H9 (cell line): Measurements from ENCODE around the gene CYREN. TPM values are rescaled to one million over a fixed set of nuclear protein-coding genes. Genes with fewer than 3 reads are reported as not detected.

ENCODE experiments used
- DNase-seq: peaks from one replicate; pipeline ENCODE4 v3.0.0-alpha.2; 2017
- H2AFZ ChIP-seq: one replicate; pipeline ENCODE4 v1.6.1; 2013; ENCODE audit warnings: mild to moderate bottlenecking, low read length, control low read depth, moderate library complexity
- H2AK5ac ChIP-seq: 2 replicates; pipeline ENCODE4 v1.6.1; 2013; ENCODE audit warnings: low read length, control low read depth, mixed read lengths; ENCODE audit not compliant: insufficient read length
- H2BK120ac ChIP-seq: one replicate; pipeline ENCODE4 v1.6.1; 2013; ENCODE audit warnings: low read depth, mild to moderate bottlenecking, low read length, control low read depth, inconsistent platforms; ENCODE audit not compliant: poor library complexity, severe bottlenecking
- H2BK12ac ChIP-seq: 2 replicates; pipeline ENCODE4 v1.6.1; 2013; ENCODE audit warnings: low read length, control low read depth, mixed read lengths, low read depth; ENCODE audit not compliant: insufficient read length
- H2BK15ac ChIP-seq: 2 replicates; pipeline ENCODE4 v1.6.1; 2013; ENCODE audit warnings: low read depth, low read length, control low read depth
- H2BK20ac ChIP-seq: one replicate; pipeline ENCODE4 v1.6.1; 2013; ENCODE audit warnings: low read depth, mild to moderate bottlenecking, low read length, control low read depth, inconsistent platforms; ENCODE audit not compliant: poor library complexity, severe bottlenecking
- H2BK5ac ChIP-seq: 2 replicates; pipeline ENCODE4 v1.6.1; 2013; ENCODE audit warnings: low read length, control low read depth, mixed read lengths; ENCODE audit not compliant: insufficient read length
- H3K14ac ChIP-seq: 2 replicates; pipeline ENCODE4 v1.6.1; 2013; ENCODE audit warnings: low read length, control low read depth; ENCODE audit not compliant: insufficient read depth
- H3K18ac ChIP-seq: 2 replicates; pipeline ENCODE4 v1.6.1; 2013; ENCODE audit warnings: low read depth, mild to moderate bottlenecking, mixed read lengths, low read length, control low read depth; ENCODE audit not compliant: insufficient read length
- H3K23ac ChIP-seq: 2 replicates; pipeline ENCODE4 v1.6.1; 2013; ENCODE audit warnings: low read length, control low read depth, mixed read lengths, low read depth; ENCODE audit not compliant: insufficient read length
- H3K23me2 ChIP-seq: 2 replicates; pipeline ENCODE4 v1.6.1; 2013; ENCODE audit warnings: low read depth, mild to moderate bottlenecking, mixed read lengths, low read length, control low read depth; ENCODE audit not compliant: insufficient read length, poor library complexity, severe bottlenecking
- H3K27ac ChIP-seq: 2 replicates; pipeline ENCODE4 v1.5.1; 2013; ENCODE audit warnings: low read length, control low read depth, mixed read lengths, low read depth; ENCODE audit not compliant: insufficient read length
- H3K27me3 ChIP-seq: 2 replicates; pipeline ENCODE4 v1.6.1; 2013; ENCODE audit warnings: low read length, control low read depth, inconsistent platforms; ENCODE audit not compliant: insufficient read depth
- H3K4ac ChIP-seq: 2 replicates; pipeline ENCODE4 v1.6.1; 2013; ENCODE audit warnings: low read depth, mild to moderate bottlenecking, control low read depth, inconsistent platforms, low read length, moderate library complexity
- H3K4me1 ChIP-seq: 2 replicates; pipeline ENCODE4 v1.6.1; 2013; ENCODE audit warnings: low read length, control low read depth, inconsistent platforms; ENCODE audit not compliant: insufficient read depth
- H3K4me2 ChIP-seq: 2 replicates; pipeline ENCODE4 v1.6.1; 2013; ENCODE audit warnings: low read length, control low read depth, mixed read lengths; ENCODE audit not compliant: insufficient read length, insufficient read depth
- H3K56ac ChIP-seq: 2 replicates; pipeline ENCODE4 v1.6.1; 2013; ENCODE audit warnings: low read depth, mild to moderate bottlenecking, mixed read lengths, low read length, control low read depth; ENCODE audit not compliant: insufficient read length
- H3K79me1 ChIP-seq: 2 replicates; pipeline ENCODE4 v1.6.1; 2013; ENCODE audit warnings: low read depth, mild to moderate bottlenecking, moderate library complexity, low read length, control low read depth, inconsistent platforms; ENCODE audit not compliant: insufficient read depth, poor library complexity, severe bottlenecking
- H3K79me2 ChIP-seq: 2 replicates; pipeline ENCODE4 v1.6.1; 2013; ENCODE audit warnings: low read length, control low read depth, inconsistent platforms; ENCODE audit not compliant: insufficient read depth
- H3K9ac ChIP-seq: 2 replicates; pipeline ENCODE4 v1.6.1; 2013; ENCODE audit warnings: low read length, control low read depth, mixed read lengths; ENCODE audit not compliant: insufficient read length; ENCODE audit errors: extremely low read depth
- H3K9me3 ChIP-seq: one replicate; pipeline ENCODE4 v1.6.1; 2013; ENCODE audit warnings: low read depth, low read length, inconsistent platforms; ENCODE audit not compliant: control insufficient read depth
- H3T11ph ChIP-seq: one replicate; pipeline ENCODE4 v1.6.1; 2013; ENCODE audit warnings: mild to moderate bottlenecking, low read length, control low read depth, inconsistent platforms
- H4K20me1 ChIP-seq: one replicate; pipeline ENCODE4 v1.6.1; 2013; ENCODE audit not compliant: control insufficient read depth, insufficient read length, insufficient read depth
- H4K5ac ChIP-seq: 2 replicates; pipeline ENCODE4 v1.6.1; 2013; ENCODE audit warnings: low read depth, mild to moderate bottlenecking, mixed read lengths, low read length, control low read depth; ENCODE audit not compliant: insufficient read length
- H4K8ac ChIP-seq: replicated peaks from 2 replicates; pipeline ENCODE4 v1.6.1; 2013; ENCODE audit warnings: low read length, control low read depth, mixed read lengths, low read depth; ENCODE audit not compliant: insufficient read length
- H4K91ac ChIP-seq: 2 replicates; pipeline ENCODE4 v1.6.1; 2013; ENCODE audit warnings: low read depth, mild to moderate bottlenecking, moderate library complexity, mixed read lengths, low read length, control low read depth; ENCODE audit not compliant: insufficient read length
- H3K27ac Mint-ChIP-seq, 3 experiments: 2 replicates in 2 of 3; 3 replicates in 1 of 3; pipeline ENCODE4 v1.8.0; 2020 to 2021; ENCODE audit warnings: mixed read lengths in 3 of 3, mild to moderate bottlenecking in 1 of 3, moderate library complexity in 1 of 3
- H3K27me3 Mint-ChIP-seq: 2 replicates; pipeline ENCODE4 v1.8.0; 2021; ENCODE audit warnings: low read depth, mild to moderate bottlenecking, moderate library complexity, mixed read lengths
- H3K36me3 Mint-ChIP-seq, 3 experiments: 2 replicates in 2 of 3; 3 replicates in 1 of 3; pipeline ENCODE4 v1.8.0; 2020 to 2021; ENCODE audit warnings: low read depth in 3 of 3, mixed read lengths in 3 of 3; ENCODE audit not compliant: insufficient read depth in 1 of 3
- H3K4me1 Mint-ChIP-seq, 2 experiments: 2 replicates each; pipeline ENCODE4 v1.8.0; 2020; ENCODE audit warnings: mixed read lengths in 2 of 2
- H3K4me3 Mint-ChIP-seq, 2 experiments: 2 replicates in 1 of 2; 3 replicates in 1 of 2; pipeline ENCODE4 v1.8.0; 2020 to 2021; ENCODE audit warnings: mild to moderate bottlenecking in 2 of 2, mixed read lengths in 2 of 2, moderate library complexity in 1 of 2
- H3K9me3 Mint-ChIP-seq, 2 experiments: 2 replicates in 1 of 2; 3 replicates in 1 of 2; pipeline ENCODE4 v1.8.0; 2020; ENCODE audit warnings: mild to moderate bottlenecking in 2 of 2, mixed read lengths in 2 of 2, moderate library complexity in 1 of 2
- CTCF ChIP-seq: fragments of 200-600 bp; sonication (generic); conservative IDR thresholded peaks from 3 replicates; pipeline ENCODE4 v1.8.0; 2021; ENCODE audit warnings: antibody characterized with exemption, mild to moderate bottlenecking
- WGBS: extraction: QIAGEN DNeasy Blood & Tissue Kit; methylation state at CpG from one replicate; pipeline ENCODE4 v1.1.7; 2013; ENCODE audit warnings: missing lambda C conversion rate, low lambda C conversion rate, mixed read lengths; ENCODE audit not compliant: insufficient read length; ENCODE audit errors: extremely low coverage; 5-methylcytosine and 5-hydroxymethylcytosine counted together
- total RNA-seq: library from RNA; stranded (reverse); gene quantifications from 2 replicates; pipeline ENCODE4 v1.2.1, GENCODE V29; 2021

The CYREN gene
- total RNA-seq, 1 experiment from 2014 or later, result 72.0 TPM

- TF ChIP-seq CTCF, result no peak
- Histone ChIP-seq H3K27ac (no peak overlapping the region), H3K4me2 (no peak overlapping the region), H3K4ac (no peak overlapping the region), H2AK5ac (no peak overlapping the region), H3T11ph (no peak overlapping the region), H2BK120ac (no peak overlapping the region), H4K91ac (no peak overlapping the region), H3K23me2 (no peaks in the 10 kb centered on the region), H3K9ac (no peak overlapping the region), H4K8ac (no peak overlapping the region), H3K14ac (no peak overlapping the region), H3K79me2 (no peaks in the 10 kb centered on the region), H3K56ac (no peak overlapping the region), H3K27me3 (no peaks in the 10 kb centered on the region), H2AFZ (no peak overlapping the region), H4K20me1 (no peaks in the 10 kb centered on the region), H2BK5ac (no peak overlapping the region), H3K4me1 (no peaks in the 10 kb centered on the region), H2BK20ac (no peak overlapping the region), H4K5ac (no peak overlapping the region), H2BK15ac (no peak overlapping the region), H3K18ac (no peak overlapping the region), H3K9me3 (no peaks in the 10 kb centered on the region), H2BK12ac (no peak overlapping the region), H3K23ac (no peak overlapping the region), H3K79me1 (no peaks in the 10 kb centered on the region)
- no CpG with 5 or more reads among the region's 4 CpGs for WGBS
- Mint-ChIP-seq H3K4me1 (peaks cover 0 to 5% of the 10 kb centered on the region in 2 experiments; a peak in 3 of 4 replicates), H3K27me3 (no peaks in the 10 kb centered on the region), H3K4me3 (no peak overlapping the region), H3K27ac (peak overlapping the region in 1 of 3 experiments; percentile 27; a peak in 1 of 7 replicates), H3K9me3 (no peaks in the 10 kb centered on the region), H3K36me3 (peaks cover 6 to 49% (median 23%) of the 10 kb centered on the region in 3 experiments)
- DNase-seq, result no peak
Measured at GRCh38 chr7:135195156-135195555, 24.6 kb upstream of the CYREN start.
